ENCODE data around the gene OLFML1.

GRCh38 chr11:7525424-7525823, 40.1 kb downstream of the OLFML1 start:
- TF ChIP-seq, protein P1, sequence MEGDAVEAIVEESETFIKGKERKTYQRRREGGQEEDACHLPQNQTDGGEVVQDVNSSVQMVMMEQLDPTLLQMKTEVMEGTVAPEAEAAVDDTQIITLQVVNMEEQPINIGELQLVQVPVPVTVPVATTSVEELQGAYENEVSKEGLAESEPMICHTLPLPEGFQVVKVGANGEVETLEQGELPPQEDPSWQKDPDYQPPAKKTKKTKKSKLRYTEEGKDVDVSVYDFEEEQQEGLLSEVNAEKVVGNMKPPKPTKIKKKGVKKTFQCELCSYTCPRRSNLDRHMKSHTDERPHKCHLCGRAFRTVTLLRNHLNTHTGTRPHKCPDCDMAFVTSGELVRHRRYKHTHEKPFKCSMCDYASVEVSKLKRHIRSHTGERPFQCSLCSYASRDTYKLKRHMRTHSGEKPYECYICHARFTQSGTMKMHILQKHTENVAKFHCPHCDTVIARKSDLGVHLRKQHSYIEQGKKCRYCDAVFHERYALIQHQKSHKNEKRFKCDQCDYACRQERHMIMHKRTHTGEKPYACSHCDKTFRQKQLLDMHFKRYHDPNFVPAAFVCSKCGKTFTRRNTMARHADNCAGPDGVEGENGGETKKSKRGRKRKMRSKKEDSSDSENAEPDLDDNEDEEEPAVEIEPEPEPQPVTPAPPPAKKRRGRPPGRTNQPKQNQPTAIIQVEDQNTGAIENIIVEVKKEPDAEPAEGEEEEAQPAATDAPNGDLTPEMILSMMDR (IDR thresholded peaks at IDR 0.05; ENCODE audit: extremely low read depth in 1 of 2, insufficient read depth in 1 of 2, low read depth in 1 of 2, low read length in 2 of 2) = no peak
- no peak for TF ChIP-seq EZH2 (IDR thresholded peaks at IDR 0.05; ENCODE audit: borderline replicate concordance, low read depth, low read length, severe bottlenecking)
- no peak for TF ChIP-seq POLR2AphosphoS5 (IDR thresholded peaks at IDR 0.05; ENCODE audit: insufficient read depth, low read depth, low read length)
- no peak for TF ChIP-seq POLR2A (IDR thresholded peaks at IDR 0.05; ENCODE audit: low read depth, low read length)
- TF ChIP-seq MYC (IDR thresholded peaks at IDR 0.05; ENCODE audit: low read depth, low read length) = no peak
- TF ChIP-seq, protein P2, sequence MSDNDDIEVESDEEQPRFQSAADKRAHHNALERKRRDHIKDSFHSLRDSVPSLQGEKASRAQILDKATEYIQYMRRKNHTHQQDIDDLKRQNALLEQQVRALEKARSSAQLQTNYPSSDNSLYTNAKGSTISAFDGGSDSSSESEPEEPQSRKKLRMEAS (IDR thresholded peaks at IDR 0.05; ENCODE audit: insufficient read depth, insufficient read length) = no peak
